IPS-NIHi7 (cell line): ENCODE results near the gene ZNF837.

Experiments
- DNase-seq: peaks from one replicate; pipeline ENCODE4 v3.0.0; 2012; ENCODE audit warnings: mixed read lengths; ENCODE audit errors: extremely low spot score

ZNF837 gene

DNA sequence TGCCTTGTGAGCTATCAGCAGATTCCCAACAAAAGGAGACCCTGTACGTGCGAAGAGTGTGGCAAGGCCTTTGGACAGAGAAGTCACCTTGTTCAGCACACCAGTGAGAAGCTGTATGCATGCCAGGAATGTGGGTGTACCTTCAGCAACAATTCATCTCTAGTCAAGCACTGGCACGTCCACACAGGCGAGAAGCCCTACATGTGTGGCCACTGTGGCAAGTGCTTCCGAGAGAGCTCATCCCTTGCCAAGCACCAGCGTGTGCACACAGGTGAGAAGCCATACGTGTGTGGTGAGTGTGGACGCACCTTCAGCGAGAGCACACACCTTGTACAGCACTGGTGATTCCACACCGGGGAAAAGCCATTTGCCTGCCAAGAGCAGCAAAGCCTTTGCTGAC, 61.6 kb downstream of the ZNF837 start:
- DNase-seq, result no peak

DNA sequence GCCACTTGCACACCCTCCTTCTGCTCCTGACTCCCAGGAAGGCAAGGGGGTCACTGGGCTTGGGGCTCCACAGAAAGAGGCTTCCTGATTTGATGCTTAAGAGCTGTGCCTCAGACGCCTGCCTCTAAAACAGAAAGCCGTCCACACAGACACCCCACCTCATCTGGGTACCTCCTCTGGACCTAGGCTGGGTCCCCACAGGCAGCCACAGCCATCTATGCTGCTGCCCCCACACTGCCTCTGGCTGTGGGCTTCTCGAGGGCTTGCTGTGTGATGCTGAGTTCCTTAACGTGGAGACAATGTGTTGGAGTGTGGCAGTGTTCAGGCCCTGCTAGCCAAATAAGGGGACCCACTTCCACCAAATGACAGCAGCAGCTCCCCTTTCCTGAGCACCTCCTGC, 62.5 kb downstream of the ZNF837 start:
- no peak for DNase-seq
